Peyer's patch (tissue), 4 donors: Measurements from ENCODE around the gene MSI2. TPM values are rescaled to one million over a fixed set of nuclear protein-coding genes. Genes with fewer than 3 reads are reported as not detected.

Source experiments
- DNase-seq, 3 donors: peaks; one replicate each; pipeline ENCODE4 v3.0.0-alpha.2; 2017 to 2019
- H3K27ac ChIP-seq, 4 donors: fragments of 200-600 bp; sonication (generic); one replicate each; pipeline ENCODE4 v1.5.1; 2016 to 2019
- H3K27me3 ChIP-seq, 2 donors: fragments of 200-600 bp; sonication (generic); one replicate each; pipeline ENCODE4 v1.5.1; 2019
- H3K36me3 ChIP-seq, 3 donors: fragments of 200-600 bp; sonication (generic); one replicate each; pipeline ENCODE4 v1.5.1; 2016 to 2019
- H3K4me1 ChIP-seq, 4 donors: fragments of 200-600 bp; sonication (generic); one replicate each; pipeline ENCODE4 v1.5.1; 2016 to 2019
- H3K4me3 ChIP-seq, 4 donors: fragments of 200-600 bp; sonication (generic); 1 replicate in 3 of 4; 2 replicates in 1 of 4; pipeline ENCODE4 v1.5.1; 2016 to 2019; ENCODE audit warnings: mild to moderate bottlenecking in 1 of 4
- H3K9me3 ChIP-seq, 4 donors: fragments of 200-600 bp; sonication (generic); one replicate each; pipeline ENCODE4 v1.5.1; 2016 to 2019; ENCODE audit warnings: mild to moderate bottlenecking in 1 of 4
- CTCF ChIP-seq, 6 experiments: fragments of 450-650 bp in 4 of 6; fragments of 200-600 bp in 2 of 6; sonication (generic) in 1 of 6; IDR thresholded peaks; one replicate each; pipeline ENCODE4 v1.5.1; 2017 to 2019; ENCODE audit warnings: antibody characterized with exemption in 6 of 6, mild to moderate bottlenecking in 3 of 6, moderate library complexity in 1 of 6
- POLR2A ChIP-seq, 2 donors: fragments of 450-650 bp; IDR thresholded peaks; one replicate each; pipeline ENCODE4 v1.5.1; 2017; ENCODE audit warnings: antibody characterized with exemption in 2 of 2, mild to moderate bottlenecking in 2 of 2, moderate library complexity in 2 of 2
- total RNA-seq, 4 donors: library from RNA; depleted of rRNA; stranded (reverse); fragments of >200 nt; gene quantifications; one replicate each; pipeline ENCODE4 v1.1.0, GENCODE V29; 2016

The MSI2 gene
- total RNA-seq, 4 donors from 2014 or later: 25.9 to 39.0 (median 29.2) TPM

- Histone ChIP-seq H3K27me3 (no peaks in the 10 kb centered on the region), H3K4me3 (no peak overlapping the region), H3K27ac (no peak overlapping the region), H3K9me3 (no peaks in the 10 kb centered on the region), H3K4me1 (peaks cover 0 to 10% (median 0%) of the 10 kb centered on the region in 4 donors), H3K36me3 (no peaks in the 10 kb centered on the region)
- no peak for DNase-seq
- TF ChIP-seq POLR2A (IDR thresholded peaks at IDR 0.05) (no peak), CTCF (IDR thresholded peaks at IDR 0.05) (no peak)
Measured at GRCh38 chr17:57640079-57640478, 383.8 kb downstream of the MSI2 start.

- H3K36me3 ChIP-seq: no peaks in the 10 kb centered on the region
- no peak overlapping the region for H3K4me3 ChIP-seq
- H3K4me1 ChIP-seq: peaks cover 0 to 3% (median 0%) of the 10 kb centered on the region in 4 donors
- no peaks in the 10 kb centered on the region for H3K9me3 ChIP-seq
- DNase-seq: no peak
- H3K27me3 ChIP-seq: no peaks in the 10 kb centered on the region
- TF ChIP-seq CTCF (IDR thresholded peaks at IDR 0.05): no peak
- TF ChIP-seq POLR2A (IDR thresholded peaks at IDR 0.05): no peak
- H3K27ac ChIP-seq: no peak overlapping the region
Measured at GRCh38 chr17:57641761-57642160, 385.4 kb downstream of the MSI2 start.

- Histone ChIP-seq H3K36me3 (no peaks in the 10 kb centered on the region), H3K4me1 (peaks cover 0 to 2% (median 0%) of the 10 kb centered on the region in 4 donors), H3K4me3 (no peak overlapping the region), H3K9me3 (no peaks in the 10 kb centered on the region), H3K27ac (no peak overlapping the region), H3K27me3 (no peaks in the 10 kb centered on the region)
- no peak for DNase-seq
- TF ChIP-seq POLR2A (IDR thresholded peaks at IDR 0.05): no peak
- no peak for TF ChIP-seq CTCF (IDR thresholded peaks at IDR 0.05)
Measured at GRCh38 chr17:57643062-57643461, 386.7 kb downstream of the MSI2 start.

- H3K9me3 ChIP-seq: no peaks in the 10 kb centered on the region
- H3K36me3 ChIP-seq: no peaks in the 10 kb centered on the region
- no peak overlapping the region for H3K27ac ChIP-seq
- H3K27me3 ChIP-seq: no peaks in the 10 kb centered on the region
- no peaks in the 10 kb centered on the region for H3K4me1 ChIP-seq
- TF ChIP-seq CTCF (IDR thresholded peaks at IDR 0.05): no peak
- no peak for TF ChIP-seq POLR2A (IDR thresholded peaks at IDR 0.05)
- no peak for DNase-seq
- no peak overlapping the region for H3K4me3 ChIP-seq
Measured at GRCh38 chr17:57644326-57644725, 388.0 kb downstream of the MSI2 start.

- no peak for TF ChIP-seq POLR2A (IDR thresholded peaks at IDR 0.05)
- TF ChIP-seq CTCF (IDR thresholded peaks at IDR 0.05): no peak
- Histone ChIP-seq H3K9me3 (no peaks in the 10 kb centered on the region), H3K36me3 (no peaks in the 10 kb centered on the region), H3K4me1 (no peaks in the 10 kb centered on the region), H3K27me3 (no peaks in the 10 kb centered on the region), H3K4me3 (no peak overlapping the region), H3K27ac (no peak overlapping the region)
- no peak for DNase-seq
Measured at GRCh38 chr17:57645950-57646665, 389.8 kb downstream of the MSI2 start.
